NCI-H526 treated with DMSO at 0.1 percent for 48 hours (cell line): ENCODE measurements around the gene CCDC88C.

Source experiments
- DNase-seq: peaks from one replicate; lab custom pipeline; 2025; lab: John Stamatoyannopoulos, UW

CCDC88C gene

DNA sequence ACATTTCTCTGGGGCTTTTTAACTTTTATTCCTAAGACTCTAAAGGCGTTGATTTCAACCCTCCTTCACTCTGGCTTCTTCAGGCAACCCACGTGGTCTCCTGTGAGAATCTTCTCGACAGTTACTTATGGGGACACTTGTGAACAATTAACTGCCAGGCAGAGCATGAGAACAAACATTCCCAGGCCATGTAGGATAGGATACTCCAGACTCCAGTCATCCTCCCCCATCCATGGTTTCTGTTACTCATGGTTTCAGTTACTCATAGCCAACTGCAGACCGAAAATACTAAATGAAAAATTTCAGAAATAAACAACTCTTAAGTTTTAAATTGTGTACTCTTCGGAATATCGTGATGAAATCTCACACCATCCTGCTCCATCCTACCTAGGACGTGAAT lies 192.6 kb downstream of the CCDC88C start:
- DNase-seq: no peak

DNA sequence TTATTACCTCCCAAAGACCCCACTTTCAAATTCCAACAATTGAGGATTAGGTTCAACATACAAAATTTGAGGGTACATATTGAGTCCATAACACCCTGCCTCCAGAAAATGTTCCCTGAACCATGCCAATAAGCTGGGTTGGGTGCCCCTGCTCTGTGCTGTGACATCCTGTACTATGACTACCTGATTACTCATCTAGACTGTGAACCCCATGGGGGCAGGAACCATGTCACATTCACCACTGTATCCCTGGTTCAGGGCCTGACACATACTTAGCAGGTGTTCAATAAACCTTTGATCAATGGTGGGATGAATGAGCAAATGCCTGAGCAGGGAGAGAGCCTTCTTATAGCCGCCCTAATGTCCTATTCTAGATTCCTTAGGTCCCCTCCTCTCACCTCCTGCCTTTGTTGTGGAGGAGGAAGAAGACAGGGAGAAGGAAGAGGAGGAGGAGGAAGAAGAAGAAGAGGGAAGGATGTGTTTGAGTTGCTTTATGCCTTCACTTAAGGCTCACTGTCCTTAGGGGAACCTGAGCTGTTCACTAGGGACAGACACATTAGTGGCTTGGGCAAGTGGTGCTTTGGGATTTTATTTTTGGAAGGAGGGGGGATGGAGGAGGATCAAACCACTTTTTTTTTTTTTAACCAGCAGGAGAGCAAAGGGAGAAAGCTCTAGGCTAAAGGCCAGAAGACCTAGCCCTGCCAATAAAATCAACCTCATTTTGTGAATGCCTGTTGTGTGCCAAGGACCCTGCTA lies 194.4 kb downstream of the CCDC88C start:
- DNase-seq: no peak
